Measurements from ENCODE around the gene SPECC1L. TPM values are rescaled to one million over a fixed set of nuclear protein-coding genes. Genes with fewer than 3 reads are reported as not detected.

The SPECC1L gene
- total RNA-seq, 2 donors from 2014 or later, result 70.0 to 114 TPM

GRCh38 chr22:24437741-24438328 lies 167.2 kb downstream of the SPECC1L start:
- peak; percentile 58 for DNase-seq (ENCODE audit: low spot score)
- Mint-ChIP-seq H3K36me3 (no peaks in the 10 kb centered on the region), H3K27ac (peak overlapping the region; percentile 100), H3K27me3 (no peaks in the 10 kb centered on the region), H3K9me3 (no peaks in the 10 kb centered on the region), H3K4me3 (peak overlapping the region; percentile 41), H3K4me1 (ENCODE audit: low read depth in 2 of 2) (peaks cover 46 to 50% of the 10 kb centered on the region in 2 donors)
- ATAC-seq, result no peak

- Mint-ChIP-seq H3K9me3 (no peaks in the 10 kb centered on the region), H3K27ac (peak overlapping the region; percentile 47 to 100), H3K4me1 (ENCODE audit: low read depth in 2 of 2) (peaks cover 26 to 45% of the 10 kb centered on the region in 2 donors), H3K4me3 (no peak overlapping the region), H3K27me3 (no peaks in the 10 kb centered on the region), H3K36me3 (no peaks in the 10 kb centered on the region)
- peak; percentile 25 for DNase-seq (ENCODE audit: low spot score)
- ATAC-seq, result no peak
These were observed 169.7 kb downstream of the SPECC1L start for GRCh38 chr22:24440270-24440717.

- ATAC-seq, result no peak
- no peaks in the 10 kb centered on the region for H3K9me3 Mint-ChIP-seq
- no peaks in the 10 kb centered on the region for H3K27me3 Mint-ChIP-seq
- H3K4me3 Mint-ChIP-seq, result peak overlapping the region; percentile 18
- no peaks in the 10 kb centered on the region for H3K36me3 Mint-ChIP-seq
- DNase-seq (ENCODE audit: low spot score), result no peak
- H3K4me1 Mint-ChIP-seq (ENCODE audit: low read depth in 2 of 2), result peaks cover 20 to 43% of the 10 kb centered on the region in 2 donors
- peak overlapping the region; percentile 47 to 100 for H3K27ac Mint-ChIP-seq
These were observed 170.2 kb downstream of the SPECC1L start for GRCh38 chr22:24440718-24441405.

GRCh38 chr22:24441406-24442351 lies 171.0 kb downstream of the SPECC1L start:
- peak overlapping the region; percentile 47 to 100 for H3K27ac Mint-ChIP-seq

GRCh38 chr22:24442352-24442744 lies 171.7 kb downstream of the SPECC1L start:
- DNase-seq (ENCODE audit: low spot score) (peak; percentile 20), ATAC-seq (no peak)
- Mint-ChIP-seq H3K4me3 (no peak overlapping the region), H3K9me3 (no peaks in the 10 kb centered on the region), H3K27me3 (no peaks in the 10 kb centered on the region), H3K4me1 (ENCODE audit: low read depth in 2 of 2) (peaks cover 19 to 39% of the 10 kb centered on the region in 2 donors), H3K27ac (peak overlapping the region in 1 of 2 donors; percentile 67), H3K36me3 (no peaks in the 10 kb centered on the region)

More at GRCh38 chr22:24441406-24442351, 171.0 kb downstream of the SPECC1L start:
- no peak overlapping the region for H3K4me3 Mint-ChIP-seq
- peaks cover 19 to 42% of the 10 kb centered on the region in 2 donors for H3K4me1 Mint-ChIP-seq (ENCODE audit: low read depth in 2 of 2)
- no peaks in the 10 kb centered on the region for H3K36me3 Mint-ChIP-seq
- H3K9me3 Mint-ChIP-seq, result no peaks in the 10 kb centered on the region
- DNase-seq (ENCODE audit: low spot score), result no peak
- ATAC-seq, result no peak
- no peaks in the 10 kb centered on the region for H3K27me3 Mint-ChIP-seq

- Mint-ChIP-seq H3K36me3 (no peaks in the 10 kb centered on the region), H3K9me3 (no peaks in the 10 kb centered on the region), H3K4me1 (ENCODE audit: low read depth in 2 of 2) (peaks cover 8 to 37% of the 10 kb centered on the region in 2 donors), H3K4me3 (no peak overlapping the region), H3K27ac (peak overlapping the region in 1 of 2 donors; percentile 67), H3K27me3 (no peaks in the 10 kb centered on the region)
- no peak for ATAC-seq
- DNase-seq (ENCODE audit: low spot score), result no peak
These were observed 173.0 kb downstream of the SPECC1L start for GRCh38 chr22:24443668-24444067.

- Mint-ChIP-seq H3K9me3 (no peaks in the 10 kb centered on the region), H3K36me3 (no peaks in the 10 kb centered on the region), H3K27me3 (no peaks in the 10 kb centered on the region), H3K27ac (peak overlapping the region in 1 of 2 donors; percentile 67), H3K4me3 (no peak overlapping the region), H3K4me1 (ENCODE audit: low read depth in 2 of 2) (peaks cover 8 to 41% of the 10 kb centered on the region in 2 donors)
- DNase-seq (ENCODE audit: low spot score) (no peak), ATAC-seq (no peak)
These were observed 173.6 kb downstream of the SPECC1L start for GRCh38 chr22:24444251-24444650.

GRCh38 chr22:24444729-24445466 lies 174.3 kb downstream of the SPECC1L start:
- Mint-ChIP-seq H3K27me3 (no peaks in the 10 kb centered on the region), H3K9me3 (no peaks in the 10 kb centered on the region), H3K36me3 (no peaks in the 10 kb centered on the region), H3K4me1 (ENCODE audit: low read depth in 2 of 2) (peaks cover 8 to 42% of the 10 kb centered on the region in 2 donors), H3K27ac (peak overlapping the region in 1 of 2 donors; percentile 54), H3K4me3 (no peak overlapping the region)
- ATAC-seq (no peak), DNase-seq (ENCODE audit: low spot score) (no peak)

GRCh38 chr22:24445481-24446259 lies 175.0 kb downstream of the SPECC1L start:
- DNase-seq (ENCODE audit: low spot score) (no peak), ATAC-seq (peak in 1 of 2 donors; percentile 73)
- Mint-ChIP-seq H3K4me3 (no peak overlapping the region), H3K4me1 (ENCODE audit: low read depth in 2 of 2) (peaks cover 5 to 44% of the 10 kb centered on the region in 2 donors), H3K9me3 (no peaks in the 10 kb centered on the region), H3K27me3 (no peaks in the 10 kb centered on the region), H3K36me3 (no peaks in the 10 kb centered on the region), H3K27ac (peak overlapping the region in 1 of 2 donors; percentile 54)

GRCh38 chr22:24446260-24446611 lies 175.6 kb downstream of the SPECC1L start:
- no peak for ATAC-seq
- Mint-ChIP-seq H3K27ac (peak overlapping the region in 1 of 2 donors; percentile 51), H3K36me3 (no peaks in the 10 kb centered on the region), H3K4me3 (no peak overlapping the region), H3K4me1 (ENCODE audit: low read depth in 2 of 2) (peaks cover 0 to 39% of the 10 kb centered on the region in 2 donors), H3K9me3 (no peaks in the 10 kb centered on the region), H3K27me3 (no peaks in the 10 kb centered on the region)
- no peak for DNase-seq (ENCODE audit: low spot score)

- H3K4me3 Mint-ChIP-seq, result no peak overlapping the region
- no peaks in the 10 kb centered on the region for H3K9me3 Mint-ChIP-seq
- peaks cover 0 to 19% of the 10 kb centered on the region in 2 donors for H3K4me1 Mint-ChIP-seq (ENCODE audit: low read depth in 2 of 2)
- no peaks in the 10 kb centered on the region for H3K36me3 Mint-ChIP-seq
- no peak for DNase-seq (ENCODE audit: low spot score)
- no peaks in the 10 kb centered on the region for H3K27me3 Mint-ChIP-seq
- no peak for ATAC-seq
- H3K27ac Mint-ChIP-seq, result peak overlapping the region in 1 of 2 donors; percentile 1
These were observed 180.0 kb downstream of the SPECC1L start for GRCh38 chr22:24450610-24451009.

GRCh38 chr22:24451162-24451561 lies 180.5 kb downstream of the SPECC1L start:
- H3K36me3 Mint-ChIP-seq, result no peaks in the 10 kb centered on the region
- H3K27ac Mint-ChIP-seq, result no peak overlapping the region
- no peaks in the 10 kb centered on the region for H3K9me3 Mint-ChIP-seq
- peaks cover 0 to 16% of the 10 kb centered on the region in 2 donors for H3K4me1 Mint-ChIP-seq (ENCODE audit: low read depth in 2 of 2)
- no peak for ATAC-seq
- DNase-seq (ENCODE audit: low spot score), result no peak
- no peaks in the 10 kb centered on the region for H3K27me3 Mint-ChIP-seq
- H3K4me3 Mint-ChIP-seq, result no peak overlapping the region

Data from natural killer cell treated with Interleukin-12 subunit alpha and Interleukin-12 subunit beta and Interleukin-15 and Interleukin-18, amount 100 ng/mL, for 72 hours (primary cell).